ENCODE measurements around the gene MORN1. TPM values are rescaled to one million over a fixed set of nuclear protein-coding genes. Genes with fewer than 3 reads are reported as not detected.

Gene MORN1
- total RNA-seq, 1 donor from 2014 or later, result 35.3 TPM

DNA sequence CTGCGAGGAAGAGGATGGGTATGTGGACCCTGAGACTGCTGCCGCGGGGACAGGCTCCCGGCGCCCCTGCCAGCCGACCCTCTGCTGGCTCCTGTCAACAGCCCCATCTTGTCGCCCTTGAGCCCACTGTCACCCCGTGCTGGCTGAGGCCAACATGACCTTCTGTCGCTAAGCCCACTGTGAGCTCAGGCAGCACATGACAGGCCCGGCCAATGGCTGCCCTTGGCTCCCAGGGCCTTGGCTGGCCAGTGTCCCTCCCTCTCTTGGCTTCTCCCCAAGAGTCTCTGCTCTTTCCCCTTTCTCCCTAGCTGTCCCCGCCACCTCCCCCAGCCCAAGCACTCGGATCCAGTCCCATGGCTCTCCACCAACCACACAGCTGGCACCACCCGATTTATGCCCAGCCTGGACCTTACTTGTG lies 17.5 kb upstream of the MORN1 start:
- Mint-ChIP-seq H3K4me1 (ENCODE audit: low read depth) (peaks cover 3% of the 10 kb centered on the region), H3K27me3 (no peaks in the 10 kb centered on the region), H3K9me3 (ENCODE audit: low read depth) (no peaks in the 10 kb centered on the region), H3K4me3 (ENCODE audit: low read depth) (peak overlapping the region; percentile 44), H3K27ac (peak overlapping the region; percentile 43), H3K36me3 (ENCODE audit: insufficient read depth) (peaks cover 7% of the 10 kb centered on the region)
- no peak for TF ChIP-seq CTCF (IDR thresholded peaks at IDR 0.05; ENCODE audit: unreplicated experiment)
- DNase-seq (ENCODE audit: low spot score, unreplicated experiment), result no peak

- no peak for DNase-seq (ENCODE audit: low spot score, unreplicated experiment)
- Mint-ChIP-seq H3K36me3 (ENCODE audit: insufficient read depth) (peaks cover 7% of the 10 kb centered on the region), H3K4me3 (ENCODE audit: low read depth) (no peak overlapping the region), H3K27ac (no peak overlapping the region), H3K27me3 (no peaks in the 10 kb centered on the region), H3K9me3 (ENCODE audit: low read depth) (no peaks in the 10 kb centered on the region), H3K4me1 (ENCODE audit: low read depth) (peaks cover 3% of the 10 kb centered on the region)
- TF ChIP-seq CTCF (IDR thresholded peaks at IDR 0.05; ENCODE audit: unreplicated experiment), result no peak
Observed at GRCh38 chr1:2408456-2408855, 17.1 kb upstream of the MORN1 start.

DNA sequence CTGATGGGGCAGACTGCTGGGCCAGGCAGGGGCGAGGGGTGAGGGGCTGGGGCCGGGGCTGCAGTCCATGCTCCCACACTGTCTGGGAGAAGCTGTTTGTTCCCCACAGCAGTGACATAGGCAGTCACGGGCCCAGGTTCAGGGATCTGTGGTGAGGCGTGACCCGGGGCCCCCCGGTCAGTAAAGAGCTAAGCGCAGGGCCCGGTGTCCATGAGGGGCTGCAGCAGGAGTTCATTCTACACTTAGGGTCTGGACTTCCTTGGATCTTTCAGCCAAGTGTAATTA lies 16.6 kb upstream of the MORN1 start:
- no peaks in the 10 kb centered on the region for H3K27me3 Mint-ChIP-seq
- no peak overlapping the region for H3K4me3 Mint-ChIP-seq (ENCODE audit: low read depth)
- H3K4me1 Mint-ChIP-seq (ENCODE audit: low read depth), result peaks cover 3% of the 10 kb centered on the region
- DNase-seq (ENCODE audit: low spot score, unreplicated experiment), result no peak
- TF ChIP-seq CTCF (IDR thresholded peaks at IDR 0.05; ENCODE audit: unreplicated experiment), result no peak
- peaks cover 8% of the 10 kb centered on the region for H3K36me3 Mint-ChIP-seq (ENCODE audit: insufficient read depth)
- H3K27ac Mint-ChIP-seq, result no peak overlapping the region
- no peaks in the 10 kb centered on the region for H3K9me3 Mint-ChIP-seq (ENCODE audit: low read depth)

DNA sequence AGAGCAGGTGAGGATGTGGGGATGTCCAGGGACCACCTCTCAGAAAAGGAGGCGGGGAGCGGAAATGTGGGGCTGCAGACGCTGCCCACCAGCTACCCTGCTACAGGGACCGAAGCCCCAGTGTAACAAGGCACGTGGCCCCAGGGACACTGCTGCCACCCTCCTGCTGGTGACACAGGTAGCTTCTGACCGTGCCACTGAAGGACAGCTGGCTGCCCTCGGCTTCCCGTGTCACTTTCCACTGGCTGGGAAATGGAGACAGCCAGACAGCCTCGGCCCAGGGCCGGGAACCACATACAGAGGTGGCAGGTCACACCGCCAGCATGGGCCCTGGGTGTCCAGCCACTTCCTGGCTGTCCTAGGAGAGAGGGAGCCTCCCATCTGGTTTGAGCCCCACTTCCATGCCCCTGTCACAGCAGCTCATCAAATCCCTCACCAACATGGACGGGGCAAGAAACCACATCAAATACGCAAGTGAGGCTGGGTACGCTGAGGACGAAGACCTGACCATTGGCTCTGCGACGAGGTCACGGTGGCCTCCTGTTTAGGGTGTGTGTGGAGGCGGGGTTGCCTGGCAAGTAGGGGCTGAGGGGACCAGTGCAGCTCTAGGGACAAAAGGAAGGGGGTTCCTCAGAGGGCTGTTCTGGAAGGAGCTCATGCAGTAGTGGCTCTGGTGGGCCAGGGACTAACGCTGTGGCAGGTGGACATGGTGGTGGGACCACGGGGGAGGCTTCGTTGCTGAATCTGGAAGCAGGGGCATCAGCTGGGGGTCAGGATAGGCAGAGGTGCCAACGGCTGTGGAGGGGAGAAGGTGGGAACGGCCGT lies 16.0 kb upstream of the MORN1 start:
- H3K27me3 Mint-ChIP-seq, result no peaks in the 10 kb centered on the region
- no peak overlapping the region for H3K4me3 Mint-ChIP-seq (ENCODE audit: low read depth)
- H3K27ac Mint-ChIP-seq, result peak overlapping the region; percentile 64
- TF ChIP-seq CTCF (IDR thresholded peaks at IDR 0.05; ENCODE audit: unreplicated experiment), result no peak
- peaks cover 10% of the 10 kb centered on the region for H3K36me3 Mint-ChIP-seq (ENCODE audit: insufficient read depth)
- no peaks in the 10 kb centered on the region for H3K9me3 Mint-ChIP-seq (ENCODE audit: low read depth)
- no peak for DNase-seq (ENCODE audit: low spot score, unreplicated experiment)
- H3K4me1 Mint-ChIP-seq (ENCODE audit: low read depth), result peaks cover 3% of the 10 kb centered on the region

DNA sequence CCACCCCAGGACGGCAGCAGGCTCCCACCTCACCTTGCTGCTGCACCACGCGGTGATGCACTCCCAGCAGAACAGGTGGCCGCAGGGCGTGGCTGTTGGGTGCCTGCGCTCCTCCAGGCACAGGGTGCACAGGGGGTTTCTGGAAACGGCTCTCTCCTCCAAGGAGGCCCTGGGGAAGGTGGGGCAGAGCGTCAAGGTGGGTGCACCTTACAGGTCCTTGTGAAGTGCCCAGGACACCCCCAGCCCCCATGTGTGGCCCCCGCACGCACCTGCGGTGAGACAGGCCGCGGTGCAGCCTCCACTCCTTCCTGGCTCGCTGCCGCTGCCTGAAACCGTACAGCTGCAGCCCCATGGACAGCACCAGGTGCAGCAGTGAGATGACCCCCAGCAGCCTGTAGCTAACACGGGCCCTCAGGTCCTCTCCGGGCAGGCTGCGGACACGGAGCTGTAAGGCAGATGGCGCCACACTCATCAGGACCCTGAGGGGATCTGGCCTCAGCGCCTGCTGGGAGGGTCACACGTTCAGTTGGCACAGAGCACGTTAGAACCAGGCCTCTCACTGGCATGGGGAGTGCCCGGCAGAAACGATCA lies 15.2 kb upstream of the MORN1 start:
- Mint-ChIP-seq H3K27ac (peak overlapping the region; percentile 77), H3K9me3 (ENCODE audit: low read depth) (no peaks in the 10 kb centered on the region), H3K27me3 (no peaks in the 10 kb centered on the region), H3K4me1 (ENCODE audit: low read depth) (peaks cover under 1% of the 10 kb centered on the region), H3K4me3 (ENCODE audit: low read depth) (no peak overlapping the region), H3K36me3 (ENCODE audit: insufficient read depth) (peaks cover 10% of the 10 kb centered on the region)
- no peak for TF ChIP-seq CTCF (IDR thresholded peaks at IDR 0.05; ENCODE audit: unreplicated experiment)
- DNase-seq (ENCODE audit: low spot score, unreplicated experiment), result no peak
